WI38 (cell line): Measurements from ENCODE around the gene CMTM3.
"Not testable (repeated sequence)": the region's sequence is repeated elsewhere in the genome, so short reads cannot be mapped to it uniquely, and the experiment has no call there.

Experiments
- H3K4me3 ChIP-seq: 2 replicates; pipeline ENCODE4 v1.5.1; 2011; ENCODE audit warnings: low read depth, mild to moderate bottlenecking, control low read depth, low read length
- TF ChIP-seq, protein P1 (sequence below): IDR thresholded peaks from 2 replicates; pipeline ENCODE4 v1.5.1; 2012; ENCODE audit warnings: low read depth, mild to moderate bottlenecking, control low read depth, low read length

The CMTM3 gene

DNA sequence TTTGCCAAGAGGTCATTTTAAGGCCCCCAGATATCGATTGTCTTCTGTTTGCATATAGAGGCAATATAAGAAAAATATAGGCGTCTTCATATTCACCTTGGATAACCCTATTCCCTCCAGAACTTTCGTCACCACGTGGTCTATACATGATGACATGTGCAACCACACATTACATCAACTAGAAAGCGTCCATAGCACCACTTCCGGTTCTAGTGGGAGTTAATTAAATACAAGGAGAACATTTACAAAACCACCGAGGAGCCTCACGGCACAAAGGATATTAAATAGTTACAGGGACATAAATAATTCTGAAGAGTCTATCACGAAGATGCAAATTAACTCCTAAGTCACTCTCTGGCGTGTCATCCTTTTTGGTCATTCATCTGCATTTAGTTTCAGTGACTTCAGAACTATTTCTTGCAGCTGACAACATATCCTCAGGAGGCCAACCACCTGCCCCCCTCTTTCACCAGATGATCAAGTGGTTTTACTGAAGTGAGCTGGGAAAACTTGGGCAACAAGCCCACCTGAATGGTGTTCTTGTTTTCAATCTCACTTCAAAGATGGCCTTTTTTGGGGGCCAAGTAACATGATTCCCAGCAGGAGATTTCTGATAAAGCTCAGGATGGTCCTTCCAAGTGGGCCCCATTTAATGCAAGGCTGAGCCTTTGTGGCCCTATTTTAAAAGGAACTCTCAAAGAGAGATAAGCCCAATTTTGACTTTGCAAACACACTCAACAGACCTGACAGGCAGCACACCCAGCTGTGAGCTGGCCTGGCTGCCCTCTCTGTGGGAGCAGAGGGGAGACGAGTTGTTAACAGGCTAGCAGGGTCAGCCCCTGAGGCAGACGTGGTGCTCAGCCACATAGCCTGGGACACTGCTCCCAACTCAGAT, 15.3 kb downstream of the CMTM3 start:
- TF ChIP-seq, protein P1, sequence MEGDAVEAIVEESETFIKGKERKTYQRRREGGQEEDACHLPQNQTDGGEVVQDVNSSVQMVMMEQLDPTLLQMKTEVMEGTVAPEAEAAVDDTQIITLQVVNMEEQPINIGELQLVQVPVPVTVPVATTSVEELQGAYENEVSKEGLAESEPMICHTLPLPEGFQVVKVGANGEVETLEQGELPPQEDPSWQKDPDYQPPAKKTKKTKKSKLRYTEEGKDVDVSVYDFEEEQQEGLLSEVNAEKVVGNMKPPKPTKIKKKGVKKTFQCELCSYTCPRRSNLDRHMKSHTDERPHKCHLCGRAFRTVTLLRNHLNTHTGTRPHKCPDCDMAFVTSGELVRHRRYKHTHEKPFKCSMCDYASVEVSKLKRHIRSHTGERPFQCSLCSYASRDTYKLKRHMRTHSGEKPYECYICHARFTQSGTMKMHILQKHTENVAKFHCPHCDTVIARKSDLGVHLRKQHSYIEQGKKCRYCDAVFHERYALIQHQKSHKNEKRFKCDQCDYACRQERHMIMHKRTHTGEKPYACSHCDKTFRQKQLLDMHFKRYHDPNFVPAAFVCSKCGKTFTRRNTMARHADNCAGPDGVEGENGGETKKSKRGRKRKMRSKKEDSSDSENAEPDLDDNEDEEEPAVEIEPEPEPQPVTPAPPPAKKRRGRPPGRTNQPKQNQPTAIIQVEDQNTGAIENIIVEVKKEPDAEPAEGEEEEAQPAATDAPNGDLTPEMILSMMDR = no peak
- H3K4me3 ChIP-seq = no peak overlapping the region

- H3K4me3 ChIP-seq = no peak overlapping the region
- TF ChIP-seq, protein P1 = no peak
These were observed 15.9 kb downstream of the CMTM3 start for GRCh38 chr16:66620429-66620795.

GRCh38 chr16:66621973-66622372, 17.5 kb downstream of the CMTM3 start:
- TF ChIP-seq, protein P1 = no peak
- H3K4me3 ChIP-seq = no peak overlapping the region

DNA sequence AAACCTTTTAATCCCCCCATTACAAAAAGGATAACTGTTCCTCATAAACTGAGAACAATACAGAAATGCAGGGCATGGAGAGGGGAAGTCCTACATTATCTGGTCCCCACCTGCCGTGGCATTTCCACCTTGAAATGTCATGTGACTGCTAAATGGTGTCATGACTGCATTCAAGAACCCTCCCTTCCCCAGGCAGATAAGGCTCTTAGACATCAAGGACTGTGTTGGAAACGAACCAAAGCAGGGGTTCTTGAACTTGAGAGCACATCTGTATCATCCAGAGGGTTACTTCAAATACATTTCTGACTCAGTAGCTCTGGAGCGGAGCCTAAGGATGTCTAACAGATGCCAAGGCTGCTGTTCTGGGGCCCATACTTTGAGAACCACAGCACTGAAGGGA, 18.4 kb downstream of the CMTM3 start:
- no peak overlapping the region for H3K4me3 ChIP-seq
- TF ChIP-seq, protein P1 = no peak

DNA sequence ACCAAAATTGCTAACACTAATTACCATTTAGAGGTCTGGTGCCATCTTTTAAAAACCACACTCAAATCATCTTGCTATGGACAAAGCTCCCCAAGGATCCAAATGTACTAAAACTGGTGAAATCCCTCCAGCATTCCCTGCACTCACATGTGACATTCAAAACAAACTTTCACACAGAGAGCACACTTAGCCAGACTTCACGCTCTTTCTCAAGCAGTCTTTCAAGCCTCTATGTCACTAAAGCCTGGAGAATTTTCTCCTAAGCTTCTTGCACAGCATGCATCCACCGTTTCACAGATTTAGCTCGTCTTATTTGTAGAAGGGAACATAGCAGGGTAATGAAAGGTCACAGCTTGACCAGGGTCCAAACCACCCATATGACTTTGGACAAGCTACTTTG, 19.3 kb downstream of the CMTM3 start:
- TF ChIP-seq, protein P1 = no peak
- no peak overlapping the region for H3K4me3 ChIP-seq

DNA sequence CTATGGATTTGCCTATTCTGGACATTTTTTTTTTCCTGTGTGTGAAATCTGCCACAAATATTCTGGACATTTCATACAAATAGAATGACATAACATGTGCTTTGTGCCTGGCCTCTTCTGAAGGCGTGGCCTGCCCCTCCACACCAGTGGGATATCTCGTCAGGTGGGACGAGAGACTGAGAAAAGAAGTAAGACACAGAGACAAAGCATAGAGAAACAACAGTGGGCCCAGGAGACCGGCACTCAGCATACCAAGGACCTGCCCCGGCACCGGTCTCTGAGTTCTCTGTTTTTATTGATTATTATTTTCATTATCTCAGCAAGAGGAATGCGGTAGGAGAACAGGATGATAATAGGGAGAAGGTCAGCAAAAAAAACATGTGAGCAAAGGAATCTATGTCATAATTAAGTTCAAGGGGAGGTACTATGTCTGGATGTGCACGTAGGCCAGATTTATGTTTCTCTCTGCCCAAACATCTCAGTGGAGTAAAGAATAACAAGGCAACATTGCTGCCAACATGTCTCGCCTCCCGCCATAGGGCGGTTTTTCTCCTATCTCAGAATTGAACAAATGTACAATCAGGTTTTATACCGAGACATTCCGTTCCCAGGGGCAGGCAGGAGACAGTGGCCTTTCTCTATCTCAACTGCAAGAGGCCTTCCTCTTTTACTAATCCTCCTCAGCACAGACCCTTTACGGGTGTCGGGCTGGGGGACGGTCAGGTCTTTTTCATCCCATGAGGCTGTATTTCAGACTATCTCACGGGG, 23.3 kb downstream of the CMTM3 start:
- not testable (repeated sequence) for H3K4me3 ChIP-seq

GRCh38 chr16:66629856-66630255, 25.4 kb downstream of the CMTM3 start:
- TF ChIP-seq, protein P1 = no peak
- H3K4me3 ChIP-seq = no peak overlapping the region

- H3K4me3 ChIP-seq = not testable (repeated sequence)
These were observed 26.2 kb downstream of the CMTM3 start for GRCh38 chr16:66630561-66631260.

- H3K4me3 ChIP-seq = not testable (repeated sequence)
These were observed 27.1 kb downstream of the CMTM3 start for GRCh38 chr16:66631558-66631957.
